ENCODE results near the gene RELN. TPM values are rescaled to one million over a fixed set of nuclear protein-coding genes. Genes with fewer than 3 reads are reported as not detected.

The RELN gene
- total and polyA plus RNA-seq, 2 donors (not counting 1 experiment from before 2014, with no cell fraction given): 0.33 to 31.8 TPM

DNA sequence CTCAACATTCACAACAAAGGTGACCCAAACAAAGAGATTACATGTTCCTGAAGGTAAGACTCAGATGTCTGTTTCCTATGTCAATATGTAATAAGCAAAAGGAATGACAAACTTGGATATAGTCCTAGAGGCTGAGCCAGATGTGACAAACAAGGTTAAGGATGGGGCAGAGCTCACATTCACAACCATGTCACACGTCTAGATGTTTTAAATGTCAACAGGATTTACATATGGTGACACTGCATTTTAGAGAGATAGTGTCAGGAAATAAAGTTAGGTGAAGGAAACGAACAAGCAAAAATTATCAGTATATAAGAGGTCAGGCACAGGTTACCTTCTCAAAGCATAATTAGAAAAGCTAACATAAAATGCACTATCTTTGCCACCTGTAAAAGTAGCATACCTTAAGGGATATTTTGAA lies 8.4 kb downstream of the RELN start:
- Histone ChIP-seq H3K27me3 (ENCODE audit: control insufficient read depth, insufficient read depth, low read length) (no peaks in the 10 kb centered on the region), H3K27ac (ENCODE audit: insufficient read depth, low read length) (no peak overlapping the region), H3K36me3 (ENCODE audit: control insufficient read depth, insufficient read depth, low read length) (no peaks in the 10 kb centered on the region), H3K9ac (ENCODE audit: insufficient read depth, low read length) (no peak overlapping the region), H3K4me1 (ENCODE audit: control insufficient read depth, extremely low read depth, insufficient read depth, low read length) (no peaks in the 10 kb centered on the region), H4K20me1 (ENCODE audit: control insufficient read depth, extremely low read depth, insufficient read depth, low read length) (no peaks in the 10 kb centered on the region), H3K9me3 (ENCODE audit: control insufficient read depth, insufficient read depth, low read depth, low read length) (no peaks in the 10 kb centered on the region), H3K4me3 (replicated peaks in 1 of 4; ENCODE audit: control extremely low read depth in 1 of 4, insufficient read depth in 1 of 4, low read depth in 3 of 4, low read length in 4 of 4) (no peak overlapping the region), H3K79me2 (ENCODE audit: control insufficient read depth, insufficient read depth, low read length) (no peaks in the 10 kb centered on the region), H2AFZ (ENCODE audit: low read length) (no peak overlapping the region), H3K4me2 (ENCODE audit: extremely low read depth, insufficient read depth, low read length) (no peak overlapping the region)
- no peak for TF ChIP-seq EZH2 (IDR thresholded peaks at IDR 0.05; ENCODE audit: low read length, missing control alignments)
- TF ChIP-seq, protein P1, sequence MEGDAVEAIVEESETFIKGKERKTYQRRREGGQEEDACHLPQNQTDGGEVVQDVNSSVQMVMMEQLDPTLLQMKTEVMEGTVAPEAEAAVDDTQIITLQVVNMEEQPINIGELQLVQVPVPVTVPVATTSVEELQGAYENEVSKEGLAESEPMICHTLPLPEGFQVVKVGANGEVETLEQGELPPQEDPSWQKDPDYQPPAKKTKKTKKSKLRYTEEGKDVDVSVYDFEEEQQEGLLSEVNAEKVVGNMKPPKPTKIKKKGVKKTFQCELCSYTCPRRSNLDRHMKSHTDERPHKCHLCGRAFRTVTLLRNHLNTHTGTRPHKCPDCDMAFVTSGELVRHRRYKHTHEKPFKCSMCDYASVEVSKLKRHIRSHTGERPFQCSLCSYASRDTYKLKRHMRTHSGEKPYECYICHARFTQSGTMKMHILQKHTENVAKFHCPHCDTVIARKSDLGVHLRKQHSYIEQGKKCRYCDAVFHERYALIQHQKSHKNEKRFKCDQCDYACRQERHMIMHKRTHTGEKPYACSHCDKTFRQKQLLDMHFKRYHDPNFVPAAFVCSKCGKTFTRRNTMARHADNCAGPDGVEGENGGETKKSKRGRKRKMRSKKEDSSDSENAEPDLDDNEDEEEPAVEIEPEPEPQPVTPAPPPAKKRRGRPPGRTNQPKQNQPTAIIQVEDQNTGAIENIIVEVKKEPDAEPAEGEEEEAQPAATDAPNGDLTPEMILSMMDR (conservative IDR thresholded peaks at IDR 0.05 in 1 of 2, IDR thresholded peaks at IDR 0.05 in 1 of 2; ENCODE audit: low read depth in 1 of 2, low read length in 2 of 2): no peak
- DNase-seq (ENCODE audit: low read depth in 2 of 2): no peak

DNA sequence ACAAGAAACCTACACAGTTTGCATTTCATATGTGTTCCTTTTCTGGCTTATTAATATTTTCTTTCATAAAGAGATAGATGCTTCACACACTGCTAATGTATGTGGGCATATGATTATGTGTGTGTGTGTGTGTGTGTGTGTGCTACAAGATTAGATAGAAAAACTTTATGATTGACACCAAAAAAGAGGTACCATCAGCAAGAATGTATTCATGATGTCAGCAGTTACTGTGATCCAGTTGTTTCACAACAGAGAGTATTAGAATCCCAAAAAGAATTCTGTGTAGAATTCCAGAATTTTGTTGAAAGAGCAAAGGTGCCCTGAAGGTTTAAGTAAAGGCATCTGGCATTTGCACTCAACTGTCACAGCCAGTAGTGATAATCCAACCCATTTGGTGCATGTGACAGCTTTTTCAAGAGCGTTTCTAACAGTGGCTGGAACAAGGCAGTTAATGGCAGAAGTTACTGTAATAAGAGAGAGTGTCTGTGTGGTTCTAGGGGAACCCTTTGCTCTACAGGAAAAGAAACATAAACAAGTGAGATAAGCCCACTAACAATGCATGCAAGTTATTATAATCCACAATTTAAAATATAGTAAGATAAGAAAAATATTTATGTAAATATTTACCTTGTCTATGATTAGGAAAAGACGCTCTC lies 16.6 kb downstream of the RELN start:
- Histone ChIP-seq H3K27ac (ENCODE audit: insufficient read depth, low read length) (no peak overlapping the region), H3K4me3 (replicated peaks in 1 of 4; ENCODE audit: control extremely low read depth in 1 of 4, insufficient read depth in 1 of 4, low read depth in 3 of 4, low read length in 4 of 4) (no peak overlapping the region), H3K4me2 (ENCODE audit: extremely low read depth, insufficient read depth, low read length) (no peak overlapping the region), H3K36me3 (ENCODE audit: control insufficient read depth, insufficient read depth, low read length) (no peaks in the 10 kb centered on the region), H3K4me1 (ENCODE audit: control insufficient read depth, extremely low read depth, insufficient read depth, low read length) (no peaks in the 10 kb centered on the region), H4K20me1 (ENCODE audit: control insufficient read depth, extremely low read depth, insufficient read depth, low read length) (no peaks in the 10 kb centered on the region), H3K9me3 (ENCODE audit: control insufficient read depth, insufficient read depth, low read depth, low read length) (no peaks in the 10 kb centered on the region), H2AFZ (ENCODE audit: low read length) (no peak overlapping the region), H3K27me3 (ENCODE audit: control insufficient read depth, insufficient read depth, low read length) (no peaks in the 10 kb centered on the region), H3K79me2 (ENCODE audit: control insufficient read depth, insufficient read depth, low read length) (no peaks in the 10 kb centered on the region), H3K9ac (ENCODE audit: insufficient read depth, low read length) (no peak overlapping the region)
- DNase-seq (ENCODE audit: low read depth in 2 of 2): no peak
- TF ChIP-seq EZH2 (IDR thresholded peaks at IDR 0.05; ENCODE audit: low read length, missing control alignments): no peak
- TF ChIP-seq, protein P1 (conservative IDR thresholded peaks at IDR 0.05 in 1 of 2, IDR thresholded peaks at IDR 0.05 in 1 of 2; ENCODE audit: low read depth in 1 of 2, low read length in 2 of 2): no peak

DNA sequence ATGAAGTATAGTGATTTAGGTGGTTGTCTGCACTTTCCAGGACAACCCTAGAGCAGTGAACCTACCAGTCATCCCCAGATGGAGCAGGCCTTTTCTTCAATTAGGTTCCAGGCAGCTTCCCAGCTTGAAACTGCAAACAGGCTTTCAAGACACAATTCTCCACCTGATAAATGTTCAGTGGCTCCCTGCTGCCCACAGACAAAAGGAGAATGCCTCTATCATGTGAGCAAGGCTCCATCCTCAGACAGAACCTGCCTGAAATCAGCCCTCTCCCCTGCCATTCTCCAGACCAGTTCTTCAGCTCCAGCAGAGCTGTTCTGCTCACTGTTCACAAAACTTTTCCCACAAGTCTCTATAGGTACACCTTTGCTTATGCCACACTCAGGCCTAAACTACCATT lies 22.1 kb downstream of the RELN start:
- Histone ChIP-seq H3K4me1 (ENCODE audit: control insufficient read depth, extremely low read depth, insufficient read depth, low read length) (no peaks in the 10 kb centered on the region), H3K27me3 (ENCODE audit: control insufficient read depth, insufficient read depth, low read length) (no peaks in the 10 kb centered on the region), H4K20me1 (ENCODE audit: control insufficient read depth, extremely low read depth, insufficient read depth, low read length) (no peaks in the 10 kb centered on the region), H3K36me3 (ENCODE audit: control insufficient read depth, insufficient read depth, low read length) (no peaks in the 10 kb centered on the region), H3K9me3 (ENCODE audit: control insufficient read depth, insufficient read depth, low read depth, low read length) (no peaks in the 10 kb centered on the region), H3K4me2 (ENCODE audit: extremely low read depth, insufficient read depth, low read length) (no peak overlapping the region), H3K4me3 (replicated peaks in 1 of 4; ENCODE audit: control extremely low read depth in 1 of 4, insufficient read depth in 1 of 4, low read depth in 3 of 4, low read length in 4 of 4) (no peak overlapping the region), H3K27ac (ENCODE audit: insufficient read depth, low read length) (no peak overlapping the region), H3K9ac (ENCODE audit: insufficient read depth, low read length) (no peak overlapping the region), H2AFZ (ENCODE audit: low read length) (no peak overlapping the region), H3K79me2 (ENCODE audit: control insufficient read depth, insufficient read depth, low read length) (no peaks in the 10 kb centered on the region)
- no peak for DNase-seq (ENCODE audit: low read depth in 2 of 2)
- TF ChIP-seq EZH2 (IDR thresholded peaks at IDR 0.05; ENCODE audit: low read length, missing control alignments): no peak
- TF ChIP-seq, protein P1 (conservative IDR thresholded peaks at IDR 0.05 in 1 of 2, IDR thresholded peaks at IDR 0.05 in 1 of 2; ENCODE audit: low read depth in 1 of 2, low read length in 2 of 2): no peak

All from fibroblast of lung (primary cell).